Mesodermal cell (in vitro differentiated cells): ENCODE results near the gene NEGR1.

Experiments used
- H3K27ac ChIP-seq: 2 replicates; pipeline ENCODE4 v1.7.0; 2013; ENCODE audit warnings: mild to moderate bottlenecking, low read depth, low read length, moderate library complexity; ENCODE audit not compliant: severe bottlenecking
- H3K36me3 ChIP-seq: 2 replicates; pipeline ENCODE4 v1.7.1; 2013; ENCODE audit warnings: mild to moderate bottlenecking, low read length, moderate library complexity; ENCODE audit not compliant: control insufficient read depth, insufficient read depth
- H3K4me1 ChIP-seq: one replicate; pipeline ENCODE4 v1.7.1; 2013; ENCODE audit warnings: mild to moderate bottlenecking, low read length; ENCODE audit not compliant: insufficient read depth, control insufficient read depth, poor library complexity, severe bottlenecking
- H3K4me3 ChIP-seq: 2 replicates; pipeline ENCODE4 v1.7.0; 2013; ENCODE audit warnings: low read length, control low read depth, mild to moderate bottlenecking; ENCODE audit not compliant: insufficient read depth, poor library complexity, severe bottlenecking; ENCODE audit errors: extremely low read depth
- H3K9me3 ChIP-seq: 2 replicates; pipeline ENCODE4 v1.7.1; 2013; ENCODE audit warnings: mild to moderate bottlenecking, low read length, moderate library complexity; ENCODE audit not compliant: control insufficient read depth
- WGBS, 2 experiments: methylation state at CpG; one replicate each; pipeline ENCODE4 v1.1.5; 2013; ENCODE audit warnings: missing lambda C conversion rate in 2 of 2; ENCODE audit not compliant: insufficient coverage in 2 of 2; 5-methylcytosine and 5-hydroxymethylcytosine counted together

The NEGR1 gene

GRCh38 chr1:71964188-71964587 is 318.2 kb downstream of the NEGR1 start:
- Histone ChIP-seq H3K4me1 (no peaks in the 10 kb centered on the region), H3K27ac (no peak overlapping the region), H3K9me3 (no peaks in the 10 kb centered on the region), H3K36me3 (no peaks in the 10 kb centered on the region), H3K4me3 (no peak overlapping the region)
- 78 to 89% methylated on average over 3 to 4 of the region's 6 CpGs for WGBS, 2 experiments

GRCh38 chr1:71956613-71957285 is 325.6 kb downstream of the NEGR1 start:
- H3K36me3 ChIP-seq = no peaks in the 10 kb centered on the region
- H3K4me1 ChIP-seq = no peaks in the 10 kb centered on the region
- H3K9me3 ChIP-seq = no peaks in the 10 kb centered on the region
- 100% methylated on average over 1 of the region's 2 CpGs; no CpG with 5 or more reads in 1 of the 2 experiments for WGBS, 2 experiments
- no peak overlapping the region for H3K4me3 ChIP-seq
- H3K27ac ChIP-seq = no peak overlapping the region

GRCh38 chr1:71950579-71950978 is 331.8 kb downstream of the NEGR1 start:
- H3K27ac ChIP-seq = no peak overlapping the region
- WGBS, 2 experiments = 92% methylated on average over 2 of the region's 2 CpGs; no CpG with 5 or more reads in 1 of the 2 experiments
- no peaks in the 10 kb centered on the region for H3K4me1 ChIP-seq
- no peak overlapping the region for H3K4me3 ChIP-seq
- H3K9me3 ChIP-seq = no peaks in the 10 kb centered on the region
- no peaks in the 10 kb centered on the region for H3K36me3 ChIP-seq

- Histone ChIP-seq H3K9me3 (no peaks in the 10 kb centered on the region), H3K4me3 (no peak overlapping the region), H3K4me1 (no peaks in the 10 kb centered on the region), H3K36me3 (no peaks in the 10 kb centered on the region), H3K27ac (no peak overlapping the region)
- no CpG with 5 or more reads among the region's 2 CpGs for WGBS, 2 experiments
Observed at GRCh38 chr1:71949681-71950080, 332.7 kb downstream of the NEGR1 start.

GRCh38 chr1:71948561-71948960 is 333.8 kb downstream of the NEGR1 start:
- Histone ChIP-seq H3K27ac (no peak overlapping the region), H3K36me3 (no peaks in the 10 kb centered on the region), H3K4me3 (no peak overlapping the region), H3K9me3 (no peaks in the 10 kb centered on the region), H3K4me1 (no peaks in the 10 kb centered on the region)
- WGBS, 2 experiments = 92 to 98% methylated on average over 4 of the region's 5 CpGs

- no peaks in the 10 kb centered on the region for H3K9me3 ChIP-seq
- no peaks in the 10 kb centered on the region for H3K36me3 ChIP-seq
- no peak overlapping the region for H3K4me3 ChIP-seq
- H3K4me1 ChIP-seq = no peaks in the 10 kb centered on the region
- WGBS, 2 experiments = 80% methylated on average over 1 of the region's 1 CpG
- H3K27ac ChIP-seq = no peak overlapping the region
Observed at GRCh38 chr1:71944006-71944405, 338.3 kb downstream of the NEGR1 start.

GRCh38 chr1:71940261-71940660 is 342.1 kb downstream of the NEGR1 start:
- Histone ChIP-seq H3K36me3 (no peaks in the 10 kb centered on the region), H3K4me3 (no peak overlapping the region), H3K4me1 (no peaks in the 10 kb centered on the region), H3K9me3 (no peaks in the 10 kb centered on the region), H3K27ac (no peak overlapping the region)
- WGBS, 2 experiments = 100% methylated on average over 1 of the region's 2 CpGs; no CpG with 5 or more reads in 1 of the 2 experiments

- H3K4me1 ChIP-seq = no peaks in the 10 kb centered on the region
- H3K27ac ChIP-seq = no peak overlapping the region
- H3K36me3 ChIP-seq = no peaks in the 10 kb centered on the region
- no peak overlapping the region for H3K4me3 ChIP-seq
- 90 to 91% methylated on average over 3 of the region's 4 CpGs for WGBS, 2 experiments
- no peaks in the 10 kb centered on the region for H3K9me3 ChIP-seq
Observed at GRCh38 chr1:71930511-71930910, 351.8 kb downstream of the NEGR1 start.

- H3K4me1 ChIP-seq = no peaks in the 10 kb centered on the region
- no peaks in the 10 kb centered on the region for H3K9me3 ChIP-seq
- H3K27ac ChIP-seq = no peak overlapping the region
- 56 to 64% methylated on average over 2 of the region's 5 CpGs for WGBS, 2 experiments
- H3K4me3 ChIP-seq = no peak overlapping the region
- H3K36me3 ChIP-seq = no peaks in the 10 kb centered on the region
Observed at GRCh38 chr1:71921935-71922559, 360.3 kb downstream of the NEGR1 start.

- Histone ChIP-seq H3K36me3 (no peaks in the 10 kb centered on the region), H3K4me3 (no peak overlapping the region), H3K9me3 (no peaks in the 10 kb centered on the region), H3K4me1 (no peaks in the 10 kb centered on the region), H3K27ac (no peak overlapping the region)
- whole genome bisulfite sequencing, 2 experiments = 78% methylated on average over 1 of the region's 1 CpG; no CpG with 5 or more reads in 1 of the 2 experiments
Observed at GRCh38 chr1:71921204-71921603, 361.1 kb downstream of the NEGR1 start.

- Histone ChIP-seq H3K9me3 (no peaks in the 10 kb centered on the region), H3K4me1 (no peaks in the 10 kb centered on the region), H3K36me3 (no peaks in the 10 kb centered on the region), H3K27ac (no peak overlapping the region), H3K4me3 (no peak overlapping the region)
- WGBS, 2 experiments = no CpG with 5 or more reads among the region's 2 CpGs
Observed at GRCh38 chr1:71920556-71920955, 361.8 kb downstream of the NEGR1 start.
